WTC11 (cell line): ENCODE data around the gene TMEM178B.

Experiments used
- EMX1 ChIP-seq: fragments of 250-450 bp; sonication (Bioruptor Pico); IDR thresholded peaks from 2 replicates; pipeline ENCODE4 v1.8.0; 2021; ENCODE audit warnings: mild to moderate bottlenecking
- FOXJ3 ChIP-seq: sonication (generic); formaldehyde crosslinking; IDR thresholded peaks from 2 replicates; pipeline ENCODE4 v1.9.0; 2021; ENCODE audit warnings: missing genetic modification reagents, mild to moderate bottlenecking, borderline replicate concordance
- FOXP1 ChIP-seq: sonication (generic); formaldehyde crosslinking; IDR thresholded peaks from 2 replicates; pipeline ENCODE4 v1.8.0; 2022; ENCODE audit warnings: missing genetic modification reagents, mild to moderate bottlenecking, moderate library complexity, borderline replicate concordance
- GTF2I ChIP-seq: fragments of 250-450 bp; sonication (Bioruptor Pico); conservative IDR thresholded peaks from 2 replicates; pipeline ENCODE4 v1.4.0; 2021; ENCODE audit warnings: mild to moderate bottlenecking
- JUN ChIP-seq: sonication (generic); formaldehyde crosslinking; IDR thresholded peaks from 2 replicates; pipeline ENCODE4 v1.8.0; 2023; ENCODE audit warnings: mild to moderate bottlenecking, missing genetic modification reagents
- NR1H2 ChIP-seq: sonication (generic); formaldehyde crosslinking; IDR thresholded peaks from 2 replicates; pipeline ENCODE4 v1.9.0; 2021; ENCODE audit warnings: mild to moderate bottlenecking, moderate library complexity, missing genetic modification reagents
- TP53 ChIP-seq: sonication (generic); formaldehyde crosslinking; IDR thresholded peaks from 2 replicates; pipeline ENCODE4 v1.8.1; 2023; ENCODE audit warnings: mild to moderate bottlenecking, missing genetic modification reagents
- TF ChIP-seq, protein P1 (sequence below): fragments of 200-600 bp; IDR thresholded peaks from 2 replicates; pipeline ENCODE4 v1.8.0; 2022; ENCODE audit warnings: antibody characterized with exemption
- TF ChIP-seq, protein P2 (sequence below): sonication (generic); formaldehyde crosslinking; IDR thresholded peaks from 2 replicates; pipeline ENCODE4 v1.8.1; 2022; ENCODE audit warnings: low read depth, missing genetic modification reagents, borderline replicate concordance
- TF ChIP-seq, protein P3 (sequence below): sonication (generic); formaldehyde crosslinking; IDR thresholded peaks from 2 replicates; pipeline ENCODE4 v1.8.0; 2022; ENCODE audit warnings: mild to moderate bottlenecking, missing genetic modification reagents
- TF ChIP-seq, protein P4 (sequence below): sonication (generic); formaldehyde crosslinking; IDR thresholded peaks from 2 replicates; pipeline ENCODE4 v1.8.0; 2023; ENCODE audit warnings: missing genetic modification reagents
- TF ChIP-seq, protein P5 (sequence below): fragments of 250-450 bp; sonication (Bioruptor Pico); IDR thresholded peaks from 2 replicates; pipeline ENCODE4 v2.1.2; 2022; ENCODE audit warnings: mild to moderate bottlenecking, moderate library complexity
- TF ChIP-seq, protein P6 (sequence below): sonication (generic); formaldehyde crosslinking; IDR thresholded peaks from 2 replicates; pipeline ENCODE4 v1.8.1; 2022; ENCODE audit warnings: mild to moderate bottlenecking, missing genetic modification reagents, moderate library complexity, borderline replicate concordance
- TF ChIP-seq, protein P7 (sequence below): sonication (generic); formaldehyde crosslinking; IDR thresholded peaks from 2 replicates; pipeline ENCODE4 v1.8.1; 2022; ENCODE audit warnings: missing genetic modification reagents, borderline replicate concordance

DNA sequence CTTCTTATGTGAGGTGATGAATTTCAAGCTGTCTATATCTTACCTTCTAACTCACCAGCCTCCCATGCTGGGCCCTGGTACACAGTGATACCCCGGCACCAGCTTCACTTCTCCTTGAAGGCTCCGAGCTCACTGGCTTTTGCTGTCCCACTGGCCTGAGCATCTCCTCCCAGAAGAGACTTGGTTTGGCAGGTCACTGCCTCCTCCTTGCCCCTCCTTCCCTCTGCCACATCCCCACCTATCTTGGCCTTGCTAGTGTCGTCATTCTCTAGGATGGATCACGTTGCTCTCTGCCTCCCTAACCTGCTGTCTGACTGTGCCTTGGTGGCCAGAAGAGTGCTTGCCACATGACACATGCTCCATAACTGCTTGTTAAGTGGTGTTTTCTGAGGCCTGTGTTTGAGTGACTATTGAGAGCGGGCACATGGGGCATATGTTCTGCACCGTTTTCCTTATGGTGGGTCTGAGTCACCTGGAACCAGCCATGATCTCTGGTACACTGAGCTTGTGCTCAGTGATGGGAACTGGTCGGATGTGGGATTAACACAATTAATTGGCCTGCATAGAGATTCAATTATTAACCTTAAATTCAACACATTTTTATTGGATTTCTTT is 86.5 kb downstream of the TMEM178B start:
- no peak for TF ChIP-seq TP53
- no peak for TF ChIP-seq FOXP1 (CRISPR knock-in tag)
- TF ChIP-seq, protein P1, sequence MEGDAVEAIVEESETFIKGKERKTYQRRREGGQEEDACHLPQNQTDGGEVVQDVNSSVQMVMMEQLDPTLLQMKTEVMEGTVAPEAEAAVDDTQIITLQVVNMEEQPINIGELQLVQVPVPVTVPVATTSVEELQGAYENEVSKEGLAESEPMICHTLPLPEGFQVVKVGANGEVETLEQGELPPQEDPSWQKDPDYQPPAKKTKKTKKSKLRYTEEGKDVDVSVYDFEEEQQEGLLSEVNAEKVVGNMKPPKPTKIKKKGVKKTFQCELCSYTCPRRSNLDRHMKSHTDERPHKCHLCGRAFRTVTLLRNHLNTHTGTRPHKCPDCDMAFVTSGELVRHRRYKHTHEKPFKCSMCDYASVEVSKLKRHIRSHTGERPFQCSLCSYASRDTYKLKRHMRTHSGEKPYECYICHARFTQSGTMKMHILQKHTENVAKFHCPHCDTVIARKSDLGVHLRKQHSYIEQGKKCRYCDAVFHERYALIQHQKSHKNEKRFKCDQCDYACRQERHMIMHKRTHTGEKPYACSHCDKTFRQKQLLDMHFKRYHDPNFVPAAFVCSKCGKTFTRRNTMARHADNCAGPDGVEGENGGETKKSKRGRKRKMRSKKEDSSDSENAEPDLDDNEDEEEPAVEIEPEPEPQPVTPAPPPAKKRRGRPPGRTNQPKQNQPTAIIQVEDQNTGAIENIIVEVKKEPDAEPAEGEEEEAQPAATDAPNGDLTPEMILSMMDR: no peak
- TF ChIP-seq FOXJ3 (CRISPR knock-in tag): no peak
- TF ChIP-seq, protein P2, sequence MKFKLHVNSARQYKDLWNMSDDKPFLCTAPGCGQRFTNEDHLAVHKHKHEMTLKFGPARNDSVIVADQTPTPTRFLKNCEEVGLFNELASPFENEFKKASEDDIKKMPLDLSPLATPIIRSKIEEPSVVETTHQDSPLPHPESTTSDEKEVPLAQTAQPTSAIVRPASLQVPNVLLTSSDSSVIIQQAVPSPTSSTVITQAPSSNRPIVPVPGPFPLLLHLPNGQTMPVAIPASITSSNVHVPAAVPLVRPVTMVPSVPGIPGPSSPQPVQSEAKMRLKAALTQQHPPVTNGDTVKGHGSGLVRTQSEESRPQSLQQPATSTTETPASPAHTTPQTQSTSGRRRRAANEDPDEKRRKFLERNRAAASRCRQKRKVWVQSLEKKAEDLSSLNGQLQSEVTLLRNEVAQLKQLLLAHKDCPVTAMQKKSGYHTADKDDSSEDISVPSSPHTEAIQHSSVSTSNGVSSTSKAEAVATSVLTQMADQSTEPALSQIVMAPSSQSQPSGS: no peak
- TF ChIP-seq NR1H2: no peak
- TF ChIP-seq, protein P3, sequence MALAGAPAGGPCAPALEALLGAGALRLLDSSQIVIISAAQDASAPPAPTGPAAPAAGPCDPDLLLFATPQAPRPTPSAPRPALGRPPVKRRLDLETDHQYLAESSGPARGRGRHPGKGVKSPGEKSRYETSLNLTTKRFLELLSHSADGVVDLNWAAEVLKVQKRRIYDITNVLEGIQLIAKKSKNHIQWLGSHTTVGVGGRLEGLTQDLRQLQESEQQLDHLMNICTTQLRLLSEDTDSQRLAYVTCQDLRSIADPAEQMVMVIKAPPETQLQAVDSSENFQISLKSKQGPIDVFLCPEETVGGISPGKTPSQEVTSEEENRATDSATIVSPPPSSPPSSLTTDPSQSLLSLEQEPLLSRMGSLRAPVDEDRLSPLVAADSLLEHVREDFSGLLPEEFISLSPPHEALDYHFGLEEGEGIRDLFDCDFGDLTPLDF (CRISPR knock-in tag): no peak
- TF ChIP-seq JUN (CRISPR knock-in tag): no peak
- no peak for TF ChIP-seq GTF2I (CRISPR knock-in tag)
- TF ChIP-seq, protein P4, sequence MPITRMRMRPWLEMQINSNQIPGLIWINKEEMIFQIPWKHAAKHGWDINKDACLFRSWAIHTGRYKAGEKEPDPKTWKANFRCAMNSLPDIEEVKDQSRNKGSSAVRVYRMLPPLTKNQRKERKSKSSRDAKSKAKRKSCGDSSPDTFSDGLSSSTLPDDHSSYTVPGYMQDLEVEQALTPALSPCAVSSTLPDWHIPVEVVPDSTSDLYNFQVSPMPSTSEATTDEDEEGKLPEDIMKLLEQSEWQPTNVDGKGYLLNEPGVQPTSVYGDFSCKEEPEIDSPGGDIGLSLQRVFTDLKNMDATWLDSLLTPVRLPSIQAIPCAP (CRISPR knock-in tag): no peak
- TF ChIP-seq, protein P5, sequence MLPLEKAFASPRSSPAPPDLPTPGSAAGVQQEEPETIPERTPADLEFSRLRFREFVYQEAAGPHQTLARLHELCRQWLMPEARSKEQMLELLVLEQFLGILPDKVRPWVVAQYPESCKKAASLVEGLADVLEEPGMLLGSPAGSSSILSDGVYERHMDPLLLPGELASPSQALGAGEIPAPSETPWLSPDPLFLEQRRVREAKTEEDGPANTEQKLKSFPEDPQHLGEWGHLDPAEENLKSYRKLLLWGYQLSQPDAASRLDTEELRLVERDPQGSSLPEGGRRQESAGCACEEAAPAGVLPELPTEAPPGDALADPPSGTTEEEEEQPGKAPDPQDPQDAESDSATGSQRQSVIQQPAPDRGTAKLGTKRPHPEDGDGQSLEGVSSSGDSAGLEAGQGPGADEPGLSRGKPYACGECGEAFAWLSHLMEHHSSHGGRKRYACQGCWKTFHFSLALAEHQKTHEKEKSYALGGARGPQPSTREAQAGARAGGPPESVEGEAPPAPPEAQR: no peak
- TF ChIP-seq, protein P6, sequence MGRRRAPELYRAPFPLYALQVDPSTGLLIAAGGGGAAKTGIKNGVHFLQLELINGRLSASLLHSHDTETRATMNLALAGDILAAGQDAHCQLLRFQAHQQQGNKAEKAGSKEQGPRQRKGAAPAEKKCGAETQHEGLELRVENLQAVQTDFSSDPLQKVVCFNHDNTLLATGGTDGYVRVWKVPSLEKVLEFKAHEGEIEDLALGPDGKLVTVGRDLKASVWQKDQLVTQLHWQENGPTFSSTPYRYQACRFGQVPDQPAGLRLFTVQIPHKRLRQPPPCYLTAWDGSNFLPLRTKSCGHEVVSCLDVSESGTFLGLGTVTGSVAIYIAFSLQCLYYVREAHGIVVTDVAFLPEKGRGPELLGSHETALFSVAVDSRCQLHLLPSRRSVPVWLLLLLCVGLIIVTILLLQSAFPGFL (CRISPR knock-in tag): no peak
- TF ChIP-seq, protein P7, sequence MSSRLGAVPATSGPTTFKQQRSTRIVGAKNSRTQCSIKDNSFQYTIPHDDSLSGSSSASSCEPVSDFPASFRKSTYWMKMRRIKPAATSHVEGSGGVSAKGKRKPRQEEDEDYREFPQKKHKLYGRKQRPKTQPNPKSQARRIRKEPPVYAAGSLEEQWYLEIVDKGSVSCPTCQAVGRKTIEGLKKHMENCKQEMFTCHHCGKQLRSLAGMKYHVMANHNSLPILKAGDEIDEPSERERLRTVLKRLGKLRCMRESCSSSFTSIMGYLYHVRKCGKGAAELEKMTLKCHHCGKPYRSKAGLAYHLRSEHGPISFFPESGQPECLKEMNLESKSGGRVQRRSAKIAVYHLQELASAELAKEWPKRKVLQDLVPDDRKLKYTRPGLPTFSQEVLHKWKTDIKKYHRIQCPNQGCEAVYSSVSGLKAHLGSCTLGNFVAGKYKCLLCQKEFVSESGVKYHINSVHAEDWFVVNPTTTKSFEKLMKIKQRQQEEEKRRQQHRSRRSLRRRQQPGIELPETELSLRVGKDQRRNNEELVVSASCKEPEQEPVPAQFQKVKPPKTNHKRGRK (CRISPR knock-in tag): no peak
- TF ChIP-seq EMX1: no peak
